HG03442 (cell line): ENCODE results near the gene AMFR.

Experiments used
- ATAC-seq: cut with Tn5 transposase; IDR thresholded peaks from one replicate; pipeline ENCODE4 v1.9.1; 2021; ENCODE audit warnings: mild to moderate bottlenecking, moderate library complexity; ENCODE audit not compliant: unreplicated experiment

The AMFR gene

DNA sequence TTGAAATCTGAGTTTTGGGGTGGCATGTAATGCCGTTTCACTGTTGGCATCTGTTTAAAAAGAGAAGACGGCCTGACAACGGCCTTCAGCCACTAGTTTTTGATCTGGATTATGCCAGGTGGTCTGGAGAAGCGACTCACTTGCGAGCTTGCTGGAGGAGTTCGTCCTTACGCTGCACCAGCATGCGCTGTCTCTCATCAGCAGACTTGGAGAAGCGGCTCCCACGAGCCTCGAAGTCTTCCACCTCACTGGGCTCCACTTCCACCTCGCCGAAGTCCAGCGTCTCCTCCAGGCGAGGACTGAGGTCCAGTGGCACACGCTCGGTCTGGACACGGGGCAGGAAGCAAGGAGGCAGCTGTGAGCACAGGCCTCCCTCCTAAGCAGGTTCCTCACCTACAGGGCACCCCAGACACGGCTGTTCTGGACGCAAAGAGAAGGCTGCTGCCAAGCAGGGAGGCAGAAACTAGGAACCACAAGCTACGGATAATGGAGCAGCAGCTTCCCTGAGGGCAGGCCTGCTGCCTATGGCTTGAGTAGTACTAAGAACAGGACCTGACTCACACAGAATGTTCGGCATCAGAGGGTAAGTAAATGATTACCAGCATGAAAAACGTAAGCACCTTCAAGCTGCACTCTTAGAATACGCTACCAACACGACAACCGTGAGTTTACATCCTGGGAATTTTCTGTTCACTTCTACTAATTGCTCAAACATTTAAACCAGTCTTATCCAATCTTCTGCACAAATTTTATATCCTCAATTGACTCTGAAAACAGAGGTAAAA, 61.4 kb downstream of the AMFR start:
- no peak for ATAC-seq

DNA sequence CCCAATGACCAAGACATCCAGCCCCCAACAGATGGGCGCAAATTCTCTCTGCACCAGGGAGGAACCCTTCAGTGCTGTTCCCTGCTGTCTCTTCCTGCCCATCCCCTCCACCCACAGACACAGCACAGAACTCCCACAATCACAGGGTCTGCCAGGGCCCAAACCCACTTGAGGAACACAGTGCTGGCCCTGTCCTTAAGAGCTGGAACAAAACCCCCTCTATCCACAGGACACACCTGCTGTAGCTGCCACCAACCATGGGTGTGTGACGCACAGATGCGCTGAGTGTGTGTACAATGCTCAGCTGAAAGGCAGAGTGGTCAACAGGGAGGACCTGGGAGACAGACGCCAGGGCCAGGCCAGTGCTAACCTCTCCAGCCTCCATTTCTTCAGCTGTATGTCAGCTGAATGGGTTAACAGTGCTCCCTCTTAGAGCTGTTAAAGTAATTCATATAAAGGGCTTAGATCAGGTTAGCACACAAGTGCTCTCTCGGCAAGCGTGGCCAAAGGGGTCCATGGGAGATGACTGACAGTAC, 62.1 kb downstream of the AMFR start:
- no peak for ATAC-seq

DNA sequence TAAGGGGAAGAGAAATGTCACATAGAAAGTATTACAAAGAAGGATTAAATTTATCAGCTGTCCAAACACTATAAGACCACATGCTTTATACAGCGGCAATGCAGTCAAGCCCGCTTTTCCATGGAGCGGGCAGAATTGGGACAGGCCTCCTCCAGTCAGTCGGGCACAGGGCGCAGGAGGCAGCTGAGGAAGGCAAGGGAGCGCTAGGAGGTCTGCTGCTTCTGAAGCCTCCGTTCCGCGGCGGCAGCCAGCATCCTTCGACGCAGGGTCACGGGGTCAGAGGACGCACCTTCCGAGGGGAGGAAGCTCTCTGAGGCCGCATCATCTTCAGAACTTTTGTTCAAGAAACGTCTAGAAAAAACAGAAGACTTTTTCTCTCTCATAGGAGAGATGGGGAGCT, 62.6 kb downstream of the AMFR start:
- no peak for ATAC-seq

DNA sequence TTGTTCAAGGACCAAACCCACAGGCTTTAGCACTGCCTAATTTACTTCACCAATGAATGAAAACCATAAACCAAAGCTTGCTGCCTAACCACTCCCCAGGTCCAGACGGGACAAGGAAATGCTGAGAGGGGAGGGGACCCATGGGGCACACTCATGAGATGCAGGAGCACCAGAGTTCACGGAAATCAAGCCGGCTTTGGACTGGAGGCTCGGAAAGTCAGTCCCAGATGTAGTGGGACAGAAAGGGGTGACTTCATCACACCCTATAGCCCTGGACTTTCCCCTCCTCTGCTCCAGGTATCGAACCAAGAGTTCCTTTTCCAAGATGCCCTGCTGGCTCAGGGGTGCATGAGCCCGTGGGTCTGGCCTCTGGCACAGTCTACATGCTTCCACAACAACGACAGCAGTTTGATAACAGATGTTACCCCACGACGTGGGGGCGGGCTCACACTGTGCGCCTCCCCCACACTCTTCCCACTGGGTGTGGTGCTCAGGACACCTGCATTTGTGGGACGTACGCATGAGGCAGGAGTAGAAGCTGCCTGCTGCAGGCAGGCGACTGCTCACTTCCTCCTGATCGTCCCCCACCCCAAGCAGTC, 63.2 kb downstream of the AMFR start:
- no peak for ATAC-seq

DNA sequence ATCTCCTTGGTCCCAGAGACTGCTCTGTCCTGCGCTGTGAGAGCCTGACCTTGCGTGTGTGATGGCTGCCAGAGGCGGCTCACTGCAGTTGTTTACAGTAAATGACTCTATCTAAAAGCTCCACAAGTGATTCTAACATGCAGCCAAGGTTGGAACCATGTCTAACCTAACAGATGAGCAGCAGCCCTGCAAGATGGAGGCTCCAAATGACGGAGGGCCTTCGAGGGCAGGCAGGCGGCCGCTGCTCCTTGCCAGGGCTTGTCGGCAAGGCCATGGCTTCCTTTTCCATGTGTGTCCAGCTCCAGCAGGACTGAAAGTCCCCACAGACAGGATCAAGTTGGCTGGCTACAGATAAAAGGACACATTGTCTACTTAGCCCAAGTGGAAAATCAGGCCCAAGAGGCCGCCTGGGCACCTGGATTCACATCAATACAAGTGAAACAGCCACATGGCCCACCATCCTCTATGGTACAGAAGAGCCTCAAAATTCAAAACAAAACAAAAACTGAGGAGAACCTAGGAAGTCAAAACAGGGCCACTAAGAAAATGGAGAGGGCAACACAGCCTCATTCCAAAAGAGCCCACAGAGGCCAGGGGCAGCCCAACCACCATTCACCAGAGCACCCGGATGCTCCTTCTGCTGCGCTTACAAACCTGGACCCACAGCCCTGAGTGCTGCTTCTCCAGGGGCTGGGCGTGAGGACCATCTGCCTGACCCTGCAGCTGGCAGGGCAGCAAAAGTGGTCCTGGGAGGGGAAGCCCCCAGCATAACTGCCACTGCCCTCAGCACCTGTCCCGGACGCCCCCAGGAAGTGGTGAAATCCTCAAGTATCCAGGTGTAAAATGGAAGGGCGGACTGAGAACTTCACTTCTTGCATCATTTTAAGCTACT, 65.0 kb downstream of the AMFR start:
- no peak for ATAC-seq

DNA sequence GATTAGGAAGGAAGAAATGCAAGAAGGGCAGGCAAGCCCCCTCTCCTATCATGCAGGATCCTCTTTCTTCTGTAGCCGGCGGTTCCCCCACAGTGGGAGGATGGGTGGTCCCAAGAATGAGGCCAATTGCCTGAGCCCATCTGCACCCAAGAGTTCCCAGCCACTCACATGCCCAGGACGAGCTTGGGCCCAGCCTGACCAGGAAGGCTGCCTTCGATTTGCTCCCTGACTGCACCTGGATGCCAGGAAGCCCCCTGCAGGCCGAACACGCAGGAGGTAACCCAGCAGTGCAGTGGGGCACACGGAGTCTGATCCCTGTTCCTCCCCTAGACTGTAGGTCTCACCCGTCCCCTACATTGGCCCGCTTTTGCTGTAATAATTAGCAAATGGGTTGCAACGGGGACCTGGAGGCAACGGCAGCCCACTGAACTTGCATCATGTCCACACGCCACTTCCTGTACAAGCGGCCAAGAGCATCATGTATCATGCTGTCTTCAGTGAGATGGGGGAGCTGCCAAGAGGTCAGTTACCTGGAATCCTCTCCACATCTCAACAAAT, 67.5 kb downstream of the AMFR start:
- no peak for ATAC-seq

DNA sequence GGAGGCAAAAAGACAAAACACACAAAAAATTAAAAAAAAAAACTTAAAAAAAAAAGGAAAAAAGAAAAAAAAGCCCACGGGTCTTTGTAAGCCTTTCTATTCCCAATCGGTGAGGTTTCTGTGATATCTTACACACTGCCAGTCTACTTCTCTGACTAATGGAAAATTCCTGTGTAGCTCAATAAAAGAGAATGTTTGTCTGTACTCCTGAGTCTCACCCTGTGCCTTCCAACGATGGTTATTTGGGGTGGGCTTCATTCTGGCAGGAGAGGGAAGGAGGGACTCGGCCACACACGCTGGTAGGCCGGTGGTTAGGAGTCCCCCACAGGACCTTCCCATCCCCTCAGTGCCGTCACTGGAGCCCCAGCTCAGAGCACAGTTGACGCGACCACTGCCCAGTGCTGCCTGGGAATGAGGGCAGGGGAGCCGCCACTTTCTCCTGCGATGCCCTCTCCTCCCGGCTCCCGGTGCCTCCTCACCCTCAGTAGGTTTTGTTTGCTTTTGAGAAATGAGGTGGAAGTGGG, 68.0 kb downstream of the AMFR start:
- peak; percentile 10 for ATAC-seq

DNA sequence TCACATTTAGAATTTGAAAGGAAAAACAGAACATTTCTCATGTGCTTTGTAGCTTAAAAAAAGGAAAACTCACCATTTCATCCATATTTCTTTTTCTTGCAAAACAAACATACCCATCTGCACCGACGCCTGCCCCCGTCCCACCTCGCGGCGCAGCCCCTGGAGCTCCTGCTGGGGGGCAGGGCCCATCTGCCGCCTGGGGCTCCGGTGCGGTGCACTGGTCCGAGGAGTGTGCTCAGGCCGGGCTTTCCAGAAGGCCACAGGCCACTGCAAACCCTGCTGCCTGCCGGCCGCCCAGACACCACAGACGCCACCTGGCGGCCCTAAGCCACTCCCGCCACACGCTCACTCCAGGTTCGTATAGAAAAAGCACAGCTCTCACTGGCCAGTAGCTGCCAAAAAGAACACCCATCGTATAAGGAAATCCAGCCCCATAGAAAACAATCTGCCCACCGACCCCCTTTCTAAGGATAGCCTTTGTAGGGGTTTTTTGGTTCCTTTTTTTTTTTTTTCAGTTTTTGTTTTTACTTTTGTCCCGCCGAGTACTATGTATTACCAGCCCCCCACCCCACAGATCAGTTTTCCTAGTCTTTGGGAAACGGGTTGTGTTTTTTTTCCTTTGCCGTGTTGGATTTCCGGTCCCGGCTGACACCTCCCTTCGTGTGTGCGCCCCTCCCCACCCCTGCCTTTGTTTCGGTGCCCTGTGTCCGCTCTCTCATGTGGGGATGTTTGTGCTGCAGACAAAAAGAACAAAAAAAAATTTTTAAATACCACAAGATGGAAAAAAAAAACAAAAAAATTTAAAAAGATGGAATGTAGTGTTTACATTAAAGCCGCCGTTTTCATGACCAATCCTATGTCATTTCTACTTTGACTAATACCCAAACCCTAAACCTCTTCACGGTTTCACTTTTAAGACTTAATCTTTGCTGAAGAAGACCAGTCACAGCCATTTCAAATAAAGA, 68.8 kb downstream of the AMFR start:
- peak; percentile 91 for ATAC-seq

DNA sequence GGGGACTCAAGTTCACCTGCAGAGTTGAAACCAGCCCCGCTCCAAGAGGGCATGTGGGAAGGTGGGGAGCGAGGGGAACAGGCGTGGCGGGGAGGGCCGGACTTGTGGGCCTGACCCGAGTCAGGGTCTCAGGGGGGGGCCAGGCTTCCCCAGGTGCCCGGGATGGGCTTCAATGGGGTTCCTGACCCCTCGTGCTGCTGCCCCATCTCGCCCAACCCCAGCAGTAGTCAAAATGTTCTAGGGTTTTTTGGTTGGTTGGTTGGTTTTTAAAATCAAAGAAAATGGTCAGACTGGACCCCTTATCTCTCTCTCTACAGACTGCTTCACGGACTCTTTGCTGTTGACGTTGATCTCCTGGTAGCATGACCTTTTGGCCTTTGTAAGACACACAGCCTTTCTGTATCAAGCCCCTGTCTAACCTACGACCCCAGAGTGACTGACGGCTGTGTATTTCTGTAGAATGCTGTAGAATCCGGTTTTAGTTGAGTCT, 69.5 kb downstream of the AMFR start:
- ATAC-seq: no peak

DNA sequence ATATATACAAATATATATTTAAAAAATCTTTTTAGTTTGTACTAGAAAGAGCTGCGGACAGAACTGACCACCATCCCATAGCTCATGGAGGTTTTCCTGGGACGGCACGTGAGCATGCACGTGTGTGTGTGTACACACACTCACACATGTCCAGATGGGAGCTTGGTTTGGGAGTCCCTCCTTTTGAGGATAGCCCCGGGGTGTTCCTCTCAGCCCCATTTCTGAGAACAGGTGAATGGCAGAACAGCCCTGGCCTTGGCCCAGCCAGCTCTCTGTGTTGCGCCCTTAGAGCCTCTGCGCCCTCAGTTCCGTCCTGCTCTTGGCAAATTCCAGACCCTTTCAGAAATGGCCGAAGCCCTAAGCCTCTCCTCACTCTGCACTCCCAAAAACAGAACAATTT, 70.1 kb downstream of the AMFR start:
- ATAC-seq: no peak

DNA sequence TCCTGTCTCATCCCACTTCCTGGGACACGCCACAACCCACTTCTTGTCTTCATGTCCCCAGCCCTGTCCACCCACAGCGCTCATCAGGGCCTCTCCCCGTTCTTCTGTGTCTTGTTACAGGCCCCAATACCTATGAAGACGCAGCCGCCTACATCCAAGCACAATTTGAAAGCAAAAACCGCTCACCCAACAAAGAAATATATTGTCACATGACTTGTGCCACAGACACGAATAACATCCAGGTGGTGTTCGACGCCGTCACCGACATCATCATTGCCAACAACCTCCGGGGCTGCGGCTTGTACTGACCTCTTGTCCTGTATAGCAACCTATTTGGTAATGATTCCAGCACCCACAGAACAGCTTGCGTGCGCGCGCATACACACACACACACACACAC, 70.6 kb downstream of the AMFR start:
- ATAC-seq: no peak

DNA sequence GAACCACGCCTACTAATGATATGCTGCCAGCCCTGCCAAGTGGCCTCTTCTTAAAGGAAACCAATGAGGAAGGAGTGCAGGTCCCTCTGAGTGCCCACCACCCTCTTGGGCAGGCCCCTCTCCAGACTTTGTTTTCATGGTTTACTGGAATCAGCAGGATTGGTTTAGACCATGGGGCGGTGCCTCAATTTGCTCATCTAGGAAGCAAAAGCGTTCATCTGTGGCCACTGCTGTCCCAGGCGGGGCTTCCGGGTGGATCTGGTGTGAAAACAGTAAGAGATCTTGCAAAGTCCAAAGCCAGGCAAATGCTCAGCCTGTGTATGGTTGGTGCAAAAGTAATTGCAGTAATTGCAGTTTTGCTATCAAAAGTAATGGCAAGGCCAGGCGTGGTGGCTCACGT, 71.3 kb downstream of the AMFR start:
- no peak for ATAC-seq

DNA sequence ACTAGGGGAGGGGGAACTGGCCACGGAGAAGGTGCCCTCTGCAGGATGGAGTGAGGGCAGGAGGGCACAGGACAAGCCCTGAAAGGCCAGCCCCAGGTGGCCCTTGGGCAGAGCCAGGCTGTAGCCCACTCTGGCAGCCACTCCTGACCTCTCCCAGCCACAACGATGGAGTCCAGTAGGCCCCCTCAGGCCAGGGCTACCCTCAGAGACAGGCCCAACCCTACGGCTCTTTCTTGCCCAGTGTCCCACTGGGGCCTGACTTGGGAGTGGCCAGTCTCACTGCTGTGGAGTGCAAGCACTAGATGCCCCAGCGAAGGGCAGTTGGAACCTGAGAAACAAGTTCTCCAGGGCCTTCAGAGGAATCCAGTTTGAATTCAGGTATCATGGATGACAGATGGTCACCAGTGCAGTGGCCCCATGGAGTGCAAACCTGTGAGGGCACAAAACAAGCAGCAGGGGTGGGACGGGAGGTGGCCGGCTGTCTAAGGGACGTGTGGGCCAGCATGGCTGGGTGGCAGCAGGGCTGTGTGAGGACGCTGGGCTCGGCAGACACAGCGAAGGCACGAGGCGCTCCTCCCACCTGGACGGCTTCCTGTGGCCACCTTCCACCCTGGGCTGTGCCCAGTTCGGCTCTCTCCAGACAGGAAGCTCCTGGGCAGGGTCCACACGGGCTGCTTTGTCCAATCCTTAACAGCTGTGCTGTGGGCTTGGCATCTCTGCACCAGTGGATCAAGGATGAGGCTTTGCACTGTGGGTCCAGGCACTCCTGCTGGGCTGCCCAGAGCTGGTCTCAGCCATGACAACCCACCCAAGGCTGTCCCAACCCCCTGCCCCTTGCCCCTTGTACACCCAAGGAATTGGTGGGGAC, 72.1 kb downstream of the AMFR start:
- no peak for ATAC-seq

DNA sequence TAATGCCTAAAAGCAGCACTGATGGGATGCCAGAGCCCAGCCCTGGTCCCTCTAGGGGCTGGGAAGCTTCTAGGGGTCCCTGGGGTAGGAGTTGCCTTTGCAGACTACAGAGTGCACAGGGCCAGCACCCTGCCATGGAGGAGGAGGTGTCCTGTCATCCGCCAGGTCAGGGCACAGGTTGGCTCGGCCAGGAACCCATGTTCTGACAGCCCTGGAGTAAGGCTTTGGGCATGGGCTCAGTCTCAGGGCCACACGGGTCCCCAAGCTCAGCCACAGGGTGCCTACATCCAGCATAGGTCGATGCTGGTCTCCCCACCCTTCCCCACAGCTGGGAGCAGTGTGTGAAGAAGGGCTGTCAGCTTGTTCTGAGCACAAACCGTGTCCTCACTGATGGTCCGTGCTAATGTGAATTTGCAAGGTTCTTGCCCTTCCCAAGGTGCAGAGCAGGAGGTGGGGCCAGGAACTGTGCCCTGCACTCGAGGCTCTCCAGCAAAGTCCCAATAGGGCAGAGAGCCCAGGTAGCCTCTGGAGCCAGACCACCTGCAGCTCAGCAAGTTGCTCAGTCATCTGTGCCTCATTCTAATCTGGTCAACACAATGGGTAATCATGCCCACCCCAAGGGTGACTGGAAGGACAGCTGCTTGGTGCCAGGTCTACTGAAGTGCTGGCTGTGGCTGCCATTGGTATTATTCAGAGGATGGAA, 72.8 kb downstream of the AMFR start:
- no peak for ATAC-seq

DNA sequence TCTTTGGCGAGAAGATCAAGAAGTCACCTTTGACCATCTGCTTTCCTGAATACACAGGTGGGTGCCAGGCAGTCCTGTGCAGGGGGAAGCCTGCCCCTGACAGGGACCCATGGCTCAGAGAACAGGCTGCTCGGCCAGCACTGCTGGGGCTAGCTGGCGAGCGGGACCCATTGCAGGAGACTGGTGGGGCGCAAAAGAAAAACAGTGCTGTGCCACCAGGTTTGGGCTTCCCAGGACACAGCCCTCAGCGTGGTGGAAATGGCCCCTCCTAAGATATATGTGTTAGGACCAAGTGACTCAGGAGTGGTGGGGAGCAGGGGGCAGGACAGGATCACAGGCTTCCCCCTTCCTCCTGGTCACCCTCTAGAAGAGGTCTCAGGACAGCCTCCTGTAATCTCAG, 73.9 kb downstream of the AMFR start:
- no peak for ATAC-seq

DNA sequence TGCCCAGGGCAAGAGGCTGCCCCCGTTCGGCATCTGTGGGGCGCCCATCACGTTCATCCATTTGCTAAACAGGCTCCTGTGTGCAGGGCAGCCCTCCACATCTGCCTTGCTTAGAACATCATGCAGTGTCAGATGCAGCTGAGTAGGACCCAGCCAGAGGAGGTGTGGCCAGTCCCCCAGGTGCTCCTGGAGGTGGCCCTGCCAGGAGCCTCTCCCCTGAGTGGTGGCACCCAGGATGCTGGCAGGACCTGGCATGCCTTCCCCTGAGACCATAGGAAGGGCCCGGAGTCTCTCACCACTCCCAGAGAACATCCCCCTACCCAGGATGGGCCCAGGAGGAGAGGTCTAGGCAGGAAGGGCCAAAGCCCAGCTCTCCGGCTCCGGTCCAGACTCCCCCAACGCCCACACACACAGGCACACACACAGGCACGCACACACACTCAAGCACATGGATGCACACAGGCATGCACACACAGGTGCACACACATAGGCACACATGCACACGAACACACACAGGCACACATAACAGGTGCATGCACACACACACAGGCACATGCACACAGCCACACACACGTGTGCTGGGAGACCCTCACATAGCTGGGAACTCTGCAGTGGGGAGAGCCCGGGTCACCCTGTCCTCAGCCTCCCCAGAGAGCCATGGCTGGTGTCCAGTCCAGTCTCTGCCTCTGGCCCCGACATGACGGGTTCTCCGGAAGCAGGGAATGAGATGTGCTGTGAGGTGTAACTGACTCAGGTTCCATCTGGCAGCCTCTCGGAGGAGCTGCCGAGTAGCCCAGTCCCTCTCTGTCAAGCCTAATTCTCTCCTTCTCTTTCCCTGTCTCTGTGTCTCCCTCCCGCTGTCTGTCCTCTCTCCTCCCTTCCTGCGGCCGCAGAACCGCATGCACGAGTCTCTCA, 74.6 kb downstream of the AMFR start:
- ATAC-seq: no peak

DNA sequence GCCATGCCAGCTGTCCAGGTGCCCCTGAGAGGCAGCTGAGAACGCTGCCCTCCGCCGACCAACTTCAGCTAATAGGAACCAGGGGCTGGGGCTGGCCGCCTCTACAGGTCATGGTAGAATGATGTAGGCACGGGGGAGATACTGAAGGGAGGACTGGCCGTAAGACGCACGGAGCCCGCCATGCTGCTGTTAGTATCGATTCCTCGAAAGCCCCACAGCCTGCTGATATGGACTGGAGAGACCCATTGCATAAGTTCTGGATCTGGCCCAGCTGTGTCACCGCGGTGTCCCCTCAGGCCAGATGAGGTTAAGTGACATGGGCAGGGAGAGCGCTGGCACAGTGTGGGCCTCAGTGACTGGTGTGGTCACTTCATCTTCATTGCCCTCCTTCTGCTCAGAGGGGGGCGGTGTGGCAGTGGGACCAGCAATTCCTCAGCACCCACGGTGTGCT, 75.6 kb downstream of the AMFR start:
- ATAC-seq: no peak
